SK-N-SH (cell line): ENCODE measurements around the gene NDUFAF8.

Experiments
- POLR2AphosphoS5 ChIP-seq: IDR thresholded peaks from 2 replicates; pipeline ENCODE4 v1.6.1; 2012; ENCODE audit warnings: low read depth, low read length
- RAD21 ChIP-seq: IDR thresholded peaks from 2 replicates; pipeline ENCODE4 v1.6.1; 2012; ENCODE audit warnings: mild to moderate bottlenecking, low read length
- RFX5 ChIP-seq: IDR thresholded peaks from 2 replicates; pipeline ENCODE4 v1.6.1; 2012; ENCODE audit warnings: mild to moderate bottlenecking, improper control_type of control experiment, low read length
- SMC3 ChIP-seq: IDR thresholded peaks from 2 replicates; pipeline ENCODE4 v1.6.1; 2012; ENCODE audit warnings: low read depth, low read length, improper control_type of control experiment
- TF ChIP-seq, protein P1 (sequence below): fragments of 200-600 bp; sonication (generic); IDR thresholded peaks from 2 replicates; pipeline ENCODE4 v1.6.1; 2017; ENCODE audit warnings: antibody characterized with exemption, mild to moderate bottlenecking, moderate library complexity
- TF ChIP-seq, protein P2 (sequence below): IDR thresholded peaks from 2 replicates; pipeline ENCODE4 v1.6.1; 2012; ENCODE audit warnings: mild to moderate bottlenecking, low read depth, low read length, moderate library complexity

DNA sequence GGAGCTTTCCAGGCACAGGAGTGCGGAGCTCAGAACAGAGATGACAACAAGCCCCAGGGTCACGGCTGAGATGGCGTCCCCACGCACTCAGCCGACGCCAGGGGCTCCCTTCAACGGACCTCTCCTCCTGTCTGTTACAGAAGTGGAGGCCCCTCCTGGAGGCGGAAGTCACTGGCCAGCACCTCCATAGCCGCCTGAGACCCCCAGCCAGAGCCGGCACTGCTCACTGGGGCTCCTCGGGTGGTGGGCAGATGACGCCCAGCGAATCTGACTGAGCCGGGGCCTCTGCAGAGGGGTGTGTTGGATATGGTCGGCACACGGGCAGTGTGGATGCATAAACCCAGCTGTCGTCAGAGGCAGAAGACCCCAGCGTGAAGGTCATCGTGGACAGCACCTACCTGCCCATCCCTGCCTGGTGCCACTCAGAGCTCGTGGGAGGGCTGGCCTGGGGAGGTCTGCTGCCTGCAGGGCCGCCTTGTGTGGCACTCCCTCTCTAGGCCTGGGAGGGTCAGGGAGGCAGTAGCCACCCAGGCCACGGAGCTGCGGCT lies 20.0 kb downstream of the NDUFAF8 start:
- TF ChIP-seq, protein P1, sequence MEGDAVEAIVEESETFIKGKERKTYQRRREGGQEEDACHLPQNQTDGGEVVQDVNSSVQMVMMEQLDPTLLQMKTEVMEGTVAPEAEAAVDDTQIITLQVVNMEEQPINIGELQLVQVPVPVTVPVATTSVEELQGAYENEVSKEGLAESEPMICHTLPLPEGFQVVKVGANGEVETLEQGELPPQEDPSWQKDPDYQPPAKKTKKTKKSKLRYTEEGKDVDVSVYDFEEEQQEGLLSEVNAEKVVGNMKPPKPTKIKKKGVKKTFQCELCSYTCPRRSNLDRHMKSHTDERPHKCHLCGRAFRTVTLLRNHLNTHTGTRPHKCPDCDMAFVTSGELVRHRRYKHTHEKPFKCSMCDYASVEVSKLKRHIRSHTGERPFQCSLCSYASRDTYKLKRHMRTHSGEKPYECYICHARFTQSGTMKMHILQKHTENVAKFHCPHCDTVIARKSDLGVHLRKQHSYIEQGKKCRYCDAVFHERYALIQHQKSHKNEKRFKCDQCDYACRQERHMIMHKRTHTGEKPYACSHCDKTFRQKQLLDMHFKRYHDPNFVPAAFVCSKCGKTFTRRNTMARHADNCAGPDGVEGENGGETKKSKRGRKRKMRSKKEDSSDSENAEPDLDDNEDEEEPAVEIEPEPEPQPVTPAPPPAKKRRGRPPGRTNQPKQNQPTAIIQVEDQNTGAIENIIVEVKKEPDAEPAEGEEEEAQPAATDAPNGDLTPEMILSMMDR: no peak
- TF ChIP-seq RFX5 (no peak), RAD21 (no peak), POLR2AphosphoS5 (no peak), SMC3 (no peak)
- TF ChIP-seq, protein P2, sequence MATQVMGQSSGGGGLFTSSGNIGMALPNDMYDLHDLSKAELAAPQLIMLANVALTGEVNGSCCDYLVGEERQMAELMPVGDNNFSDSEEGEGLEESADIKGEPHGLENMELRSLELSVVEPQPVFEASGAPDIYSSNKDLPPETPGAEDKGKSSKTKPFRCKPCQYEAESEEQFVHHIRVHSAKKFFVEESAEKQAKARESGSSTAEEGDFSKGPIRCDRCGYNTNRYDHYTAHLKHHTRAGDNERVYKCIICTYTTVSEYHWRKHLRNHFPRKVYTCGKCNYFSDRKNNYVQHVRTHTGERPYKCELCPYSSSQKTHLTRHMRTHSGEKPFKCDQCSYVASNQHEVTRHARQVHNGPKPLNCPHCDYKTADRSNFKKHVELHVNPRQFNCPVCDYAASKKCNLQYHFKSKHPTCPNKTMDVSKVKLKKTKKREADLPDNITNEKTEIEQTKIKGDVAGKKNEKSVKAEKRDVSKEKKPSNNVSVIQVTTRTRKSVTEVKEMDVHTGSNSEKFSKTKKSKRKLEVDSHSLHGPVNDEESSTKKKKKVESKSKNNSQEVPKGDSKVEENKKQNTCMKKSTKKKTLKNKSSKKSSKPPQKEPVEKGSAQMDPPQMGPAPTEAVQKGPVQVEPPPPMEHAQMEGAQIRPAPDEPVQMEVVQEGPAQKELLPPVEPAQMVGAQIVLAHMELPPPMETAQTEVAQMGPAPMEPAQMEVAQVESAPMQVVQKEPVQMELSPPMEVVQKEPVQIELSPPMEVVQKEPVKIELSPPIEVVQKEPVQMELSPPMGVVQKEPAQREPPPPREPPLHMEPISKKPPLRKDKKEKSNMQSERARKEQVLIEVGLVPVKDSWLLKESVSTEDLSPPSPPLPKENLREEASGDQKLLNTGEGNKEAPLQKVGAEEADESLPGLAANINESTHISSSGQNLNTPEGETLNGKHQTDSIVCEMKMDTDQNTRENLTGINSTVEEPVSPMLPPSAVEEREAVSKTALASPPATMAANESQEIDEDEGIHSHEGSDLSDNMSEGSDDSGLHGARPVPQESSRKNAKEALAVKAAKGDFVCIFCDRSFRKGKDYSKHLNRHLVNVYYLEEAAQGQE: no peak
